Measurements from ENCODE around the gene ZSCAN9.

GRCh38 chr6:28245206-28245941 lies 20.3 kb downstream of the ZSCAN9 start:
- TF ChIP-seq, protein P1, sequence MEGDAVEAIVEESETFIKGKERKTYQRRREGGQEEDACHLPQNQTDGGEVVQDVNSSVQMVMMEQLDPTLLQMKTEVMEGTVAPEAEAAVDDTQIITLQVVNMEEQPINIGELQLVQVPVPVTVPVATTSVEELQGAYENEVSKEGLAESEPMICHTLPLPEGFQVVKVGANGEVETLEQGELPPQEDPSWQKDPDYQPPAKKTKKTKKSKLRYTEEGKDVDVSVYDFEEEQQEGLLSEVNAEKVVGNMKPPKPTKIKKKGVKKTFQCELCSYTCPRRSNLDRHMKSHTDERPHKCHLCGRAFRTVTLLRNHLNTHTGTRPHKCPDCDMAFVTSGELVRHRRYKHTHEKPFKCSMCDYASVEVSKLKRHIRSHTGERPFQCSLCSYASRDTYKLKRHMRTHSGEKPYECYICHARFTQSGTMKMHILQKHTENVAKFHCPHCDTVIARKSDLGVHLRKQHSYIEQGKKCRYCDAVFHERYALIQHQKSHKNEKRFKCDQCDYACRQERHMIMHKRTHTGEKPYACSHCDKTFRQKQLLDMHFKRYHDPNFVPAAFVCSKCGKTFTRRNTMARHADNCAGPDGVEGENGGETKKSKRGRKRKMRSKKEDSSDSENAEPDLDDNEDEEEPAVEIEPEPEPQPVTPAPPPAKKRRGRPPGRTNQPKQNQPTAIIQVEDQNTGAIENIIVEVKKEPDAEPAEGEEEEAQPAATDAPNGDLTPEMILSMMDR (IDR thresholded peaks at IDR 0.05; ENCODE audit: insufficient read depth, low read length, poor library complexity, severe bottlenecking) = no peak
- TF ChIP-seq EZH2phosphoT487 (conservative IDR thresholded peaks at IDR 0.05; ENCODE audit: low read length) = no peak
